ENCODE measurements around the gene COA1.

DNA sequence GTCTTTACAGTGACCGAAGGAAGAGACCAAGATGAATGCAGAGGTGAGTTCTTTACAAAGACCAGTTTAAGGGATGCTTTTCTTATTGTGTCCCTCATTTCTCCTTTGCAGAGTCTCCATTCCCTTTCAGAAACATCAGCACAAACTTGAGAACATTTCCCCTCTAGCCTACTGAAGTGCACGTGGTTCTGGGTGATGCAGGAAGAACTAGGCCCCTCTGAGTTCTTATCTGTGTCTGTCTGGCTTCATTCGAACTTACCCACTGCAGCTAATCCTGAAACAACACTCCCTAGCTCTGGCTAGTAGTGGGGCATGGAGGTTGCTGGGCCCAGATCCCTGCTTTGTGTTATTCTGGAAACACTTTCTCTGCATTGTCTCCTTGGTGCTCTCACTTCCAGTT is 41.8 kb upstream of the COA1 start:
- TF ChIP-seq PHF8 (IDR thresholded peaks at IDR 0.05; ENCODE audit: borderline replicate concordance, low read depth) = no peak
- TF ChIP-seq, protein P1, sequence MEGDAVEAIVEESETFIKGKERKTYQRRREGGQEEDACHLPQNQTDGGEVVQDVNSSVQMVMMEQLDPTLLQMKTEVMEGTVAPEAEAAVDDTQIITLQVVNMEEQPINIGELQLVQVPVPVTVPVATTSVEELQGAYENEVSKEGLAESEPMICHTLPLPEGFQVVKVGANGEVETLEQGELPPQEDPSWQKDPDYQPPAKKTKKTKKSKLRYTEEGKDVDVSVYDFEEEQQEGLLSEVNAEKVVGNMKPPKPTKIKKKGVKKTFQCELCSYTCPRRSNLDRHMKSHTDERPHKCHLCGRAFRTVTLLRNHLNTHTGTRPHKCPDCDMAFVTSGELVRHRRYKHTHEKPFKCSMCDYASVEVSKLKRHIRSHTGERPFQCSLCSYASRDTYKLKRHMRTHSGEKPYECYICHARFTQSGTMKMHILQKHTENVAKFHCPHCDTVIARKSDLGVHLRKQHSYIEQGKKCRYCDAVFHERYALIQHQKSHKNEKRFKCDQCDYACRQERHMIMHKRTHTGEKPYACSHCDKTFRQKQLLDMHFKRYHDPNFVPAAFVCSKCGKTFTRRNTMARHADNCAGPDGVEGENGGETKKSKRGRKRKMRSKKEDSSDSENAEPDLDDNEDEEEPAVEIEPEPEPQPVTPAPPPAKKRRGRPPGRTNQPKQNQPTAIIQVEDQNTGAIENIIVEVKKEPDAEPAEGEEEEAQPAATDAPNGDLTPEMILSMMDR (IDR thresholded peaks at IDR 0.05) = no peak
- no peak for TF ChIP-seq RFX5 (IDR thresholded peaks at IDR 0.05)
- TF ChIP-seq TFCP2L1 (CRISPR knock-in tag; IDR thresholded peaks at IDR 0.05) = no peak

Data from A549 (cell line).